Astrocyte of the cerebellum (primary cell): ENCODE data around the gene AGL.
A peak's percentile ranks its signal among the peaks of the same experiment; 100 is the strongest.

Experiments used
- DNase-seq: peaks from one replicate; pipeline ENCODE4 v3.0.0-alpha.2; 2011; ENCODE audit warnings: low read depth
- H3K4me3 ChIP-seq: 2 replicates; pipeline ENCODE4 v1.5.1; 2011; ENCODE audit warnings: mild to moderate bottlenecking, low read depth, low read length, moderate library complexity
- CTCF ChIP-seq: IDR thresholded peaks from 2 replicates; pipeline ENCODE4 v1.5.1; 2012; ENCODE audit warnings: low read length, low read depth, moderate library complexity, mild to moderate bottlenecking; ENCODE audit errors: missing control alignments
- in situ Hi-C: cut with HindIII; loops from 2 replicates; pipeline ENCODE4 v1.10.0; 2017; ENCODE audit warnings: low sequenced_read_pairs

Gene AGL

GRCh38 chr1:99849744-99850458, at the start of gene AGL:
Gene AGL, plus strand, starts transcription at chr1:99850361. Its CDS starts 682 bp downstream, at chr1:99851043.
- peak within 1 kb of the TSS; percentile 83 for H3K4me3 ChIP-seq
- in situ Hi-C loops: no loop called here
- DNase-seq: peak; percentile 23
- TF ChIP-seq CTCF: no peak

GRCh38 chr1:99801584-99801983, 48.6 kb upstream of the AGL start:
- no peak overlapping the region for H3K4me3 ChIP-seq
- no peak for TF ChIP-seq CTCF
- in situ Hi-C loops: no loop called here
- DNase-seq: no peak

- H3K4me3 ChIP-seq: no peak overlapping the region
- in situ Hi-C loops: no loop called here
- DNase-seq: no peak
- TF ChIP-seq CTCF: no peak
Observed at GRCh38 chr1:99806882-99807281, 43.3 kb upstream of the AGL start.

- no peak overlapping the region for H3K4me3 ChIP-seq
- in situ Hi-C loops: no loop called here
- DNase-seq: peak; percentile 80
- TF ChIP-seq CTCF: peak; percentile 41
Observed at GRCh38 chr1:99808391-99809115, 41.6 kb upstream of the AGL start.

- DNase-seq: no peak
- TF ChIP-seq CTCF: no peak
- H3K4me3 ChIP-seq: no peak overlapping the region
- in situ Hi-C loops: no loop called here
Observed at GRCh38 chr1:99811075-99811474, 39.1 kb upstream of the AGL start.

- in situ Hi-C loops: no loop called here
- H3K4me3 ChIP-seq: no peak overlapping the region
- no peak for TF ChIP-seq CTCF
- no peak for DNase-seq
Observed at GRCh38 chr1:99811747-99812146, 38.4 kb upstream of the AGL start.
